ENCODE results near the gene GATA3. TPM values are rescaled to one million over a fixed set of nuclear protein-coding genes. Genes with fewer than 3 reads are reported as not detected.

Gene GATA3
- polyA plus RNA-seq, 1 donor from 2014 or later = not detected

DNA sequence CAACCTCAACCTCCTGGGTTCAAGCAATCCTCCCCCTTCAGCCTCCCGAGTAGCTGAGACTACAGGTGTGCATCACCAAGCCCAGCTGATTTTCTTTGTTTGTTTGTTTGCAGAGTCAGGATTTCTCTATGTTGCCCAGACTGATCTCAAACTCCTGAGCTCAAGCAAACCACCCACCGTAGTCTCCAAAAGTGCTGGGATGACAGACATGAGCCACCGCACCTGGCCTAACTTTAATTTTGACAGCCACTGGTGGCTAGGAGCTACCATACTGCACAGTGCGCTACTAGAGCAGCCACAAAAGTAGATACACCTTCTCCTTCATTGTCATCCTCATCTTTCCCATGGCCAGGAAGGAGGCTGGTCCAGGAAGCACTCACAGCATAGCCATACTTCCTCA, 31.2 kb upstream of the GATA3 start:
- Histone ChIP-seq H3K27me3 (ENCODE audit: insufficient read depth, low read depth, low read length) (no peaks in the 10 kb centered on the region), H3K4me3 (ENCODE audit: low read length) (no peak overlapping the region), H3F3A (ENCODE audit: insufficient read depth, low read length, poor library complexity, severe bottlenecking) (no peaks in the 10 kb centered on the region), H4K20me1 (ENCODE audit: insufficient read depth) (no peaks in the 10 kb centered on the region), H3K79me2 (replicated peaks; ENCODE audit: insufficient read depth, low read length) (no peaks in the 10 kb centered on the region), H3K4me2 (ENCODE audit: low read length) (no peak overlapping the region), H3K9me3 (ENCODE audit: low read length) (no peaks in the 10 kb centered on the region), H3K27ac (ENCODE audit: low read length) (no peak overlapping the region), H3K9me2 (ENCODE audit: insufficient read depth, low read length) (no peaks in the 10 kb centered on the region), H3K36me3 (ENCODE audit: insufficient read depth, low read length) (no peaks in the 10 kb centered on the region), H3K9ac (ENCODE audit: low read length) (no peak overlapping the region), H2AFZ (ENCODE audit: low read depth, low read length) (no peak overlapping the region)
- TF ChIP-seq, protein P1, sequence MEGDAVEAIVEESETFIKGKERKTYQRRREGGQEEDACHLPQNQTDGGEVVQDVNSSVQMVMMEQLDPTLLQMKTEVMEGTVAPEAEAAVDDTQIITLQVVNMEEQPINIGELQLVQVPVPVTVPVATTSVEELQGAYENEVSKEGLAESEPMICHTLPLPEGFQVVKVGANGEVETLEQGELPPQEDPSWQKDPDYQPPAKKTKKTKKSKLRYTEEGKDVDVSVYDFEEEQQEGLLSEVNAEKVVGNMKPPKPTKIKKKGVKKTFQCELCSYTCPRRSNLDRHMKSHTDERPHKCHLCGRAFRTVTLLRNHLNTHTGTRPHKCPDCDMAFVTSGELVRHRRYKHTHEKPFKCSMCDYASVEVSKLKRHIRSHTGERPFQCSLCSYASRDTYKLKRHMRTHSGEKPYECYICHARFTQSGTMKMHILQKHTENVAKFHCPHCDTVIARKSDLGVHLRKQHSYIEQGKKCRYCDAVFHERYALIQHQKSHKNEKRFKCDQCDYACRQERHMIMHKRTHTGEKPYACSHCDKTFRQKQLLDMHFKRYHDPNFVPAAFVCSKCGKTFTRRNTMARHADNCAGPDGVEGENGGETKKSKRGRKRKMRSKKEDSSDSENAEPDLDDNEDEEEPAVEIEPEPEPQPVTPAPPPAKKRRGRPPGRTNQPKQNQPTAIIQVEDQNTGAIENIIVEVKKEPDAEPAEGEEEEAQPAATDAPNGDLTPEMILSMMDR (IDR thresholded peaks at IDR 0.05; ENCODE audit: poor library complexity, severe bottlenecking) = no peak
- TF ChIP-seq, protein P2, sequence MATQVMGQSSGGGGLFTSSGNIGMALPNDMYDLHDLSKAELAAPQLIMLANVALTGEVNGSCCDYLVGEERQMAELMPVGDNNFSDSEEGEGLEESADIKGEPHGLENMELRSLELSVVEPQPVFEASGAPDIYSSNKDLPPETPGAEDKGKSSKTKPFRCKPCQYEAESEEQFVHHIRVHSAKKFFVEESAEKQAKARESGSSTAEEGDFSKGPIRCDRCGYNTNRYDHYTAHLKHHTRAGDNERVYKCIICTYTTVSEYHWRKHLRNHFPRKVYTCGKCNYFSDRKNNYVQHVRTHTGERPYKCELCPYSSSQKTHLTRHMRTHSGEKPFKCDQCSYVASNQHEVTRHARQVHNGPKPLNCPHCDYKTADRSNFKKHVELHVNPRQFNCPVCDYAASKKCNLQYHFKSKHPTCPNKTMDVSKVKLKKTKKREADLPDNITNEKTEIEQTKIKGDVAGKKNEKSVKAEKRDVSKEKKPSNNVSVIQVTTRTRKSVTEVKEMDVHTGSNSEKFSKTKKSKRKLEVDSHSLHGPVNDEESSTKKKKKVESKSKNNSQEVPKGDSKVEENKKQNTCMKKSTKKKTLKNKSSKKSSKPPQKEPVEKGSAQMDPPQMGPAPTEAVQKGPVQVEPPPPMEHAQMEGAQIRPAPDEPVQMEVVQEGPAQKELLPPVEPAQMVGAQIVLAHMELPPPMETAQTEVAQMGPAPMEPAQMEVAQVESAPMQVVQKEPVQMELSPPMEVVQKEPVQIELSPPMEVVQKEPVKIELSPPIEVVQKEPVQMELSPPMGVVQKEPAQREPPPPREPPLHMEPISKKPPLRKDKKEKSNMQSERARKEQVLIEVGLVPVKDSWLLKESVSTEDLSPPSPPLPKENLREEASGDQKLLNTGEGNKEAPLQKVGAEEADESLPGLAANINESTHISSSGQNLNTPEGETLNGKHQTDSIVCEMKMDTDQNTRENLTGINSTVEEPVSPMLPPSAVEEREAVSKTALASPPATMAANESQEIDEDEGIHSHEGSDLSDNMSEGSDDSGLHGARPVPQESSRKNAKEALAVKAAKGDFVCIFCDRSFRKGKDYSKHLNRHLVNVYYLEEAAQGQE (IDR thresholded peaks at IDR 0.05; ENCODE audit: borderline replicate concordance) = no peak
- TF ChIP-seq EZH2 (IDR thresholded peaks at IDR 0.05; ENCODE audit: borderline replicate concordance, insufficient read depth, low read length, poor library complexity, severe bottlenecking) (no peak), SMC3 (conservative IDR thresholded peaks at IDR 0.05; ENCODE audit: poor library complexity) (no peak)

GRCh38 chr10:8023851-8024250, 30.6 kb upstream of the GATA3 start:
- Histone ChIP-seq H3K27me3 (ENCODE audit: insufficient read depth, low read depth, low read length) (no peaks in the 10 kb centered on the region), H3K36me3 (ENCODE audit: insufficient read depth, low read length) (no peaks in the 10 kb centered on the region), H3K79me2 (replicated peaks; ENCODE audit: insufficient read depth, low read length) (no peaks in the 10 kb centered on the region), H3K9me2 (ENCODE audit: insufficient read depth, low read length) (no peaks in the 10 kb centered on the region), H3K4me3 (ENCODE audit: low read length) (no peak overlapping the region), H3F3A (ENCODE audit: insufficient read depth, low read length, poor library complexity, severe bottlenecking) (no peaks in the 10 kb centered on the region), H4K20me1 (ENCODE audit: insufficient read depth) (no peaks in the 10 kb centered on the region), H3K27ac (ENCODE audit: low read length) (no peak overlapping the region), H3K9ac (ENCODE audit: low read length) (no peak overlapping the region), H3K9me3 (ENCODE audit: low read length) (no peaks in the 10 kb centered on the region), H2AFZ (ENCODE audit: low read depth, low read length) (no peak overlapping the region), H3K4me2 (ENCODE audit: low read length) (no peak overlapping the region)
- TF ChIP-seq, protein P2 (IDR thresholded peaks at IDR 0.05; ENCODE audit: borderline replicate concordance) = no peak
- TF ChIP-seq SMC3 (conservative IDR thresholded peaks at IDR 0.05; ENCODE audit: poor library complexity) (no peak), MXI1 (conservative IDR thresholded peaks at IDR 0.05; ENCODE audit: poor library complexity, severe bottlenecking) (no peak), RAD21 (conservative IDR thresholded peaks at IDR 0.05) (no peak), POLR2AphosphoS5 (IDR thresholded peaks at IDR 0.05) (no peak), TAF1 (IDR thresholded peaks at IDR 0.05; ENCODE audit: low read depth) (no peak), EP300 (conservative IDR thresholded peaks at IDR 0.05; ENCODE audit: poor library complexity, severe bottlenecking) (no peak)
- TF ChIP-seq, protein P1 (IDR thresholded peaks at IDR 0.05; ENCODE audit: poor library complexity, severe bottlenecking) = no peak

Measured in neural cell (in vitro differentiated cells).